Measurements from ENCODE around the gene PTPRE. TPM values are rescaled to one million over a fixed set of nuclear protein-coding genes. Genes with fewer than 3 reads are reported as not detected.

The PTPRE gene
- total RNA-seq, 1 experiment from 2014 or later: 0.70 TPM

- Histone ChIP-seq H3K27ac (ENCODE audit: insufficient read length, low read depth, low read length) (no peak overlapping the region), H3K18ac (ENCODE audit: insufficient read length, low read depth, low read length) (no peak overlapping the region), H3K79me1 (ENCODE audit: insufficient read depth, low read depth, low read length, poor library complexity, severe bottlenecking) (no peaks in the 10 kb centered on the region), H2BK15ac (ENCODE audit: low read depth, low read length) (no peak overlapping the region), H3K23me2 (ENCODE audit: insufficient read length, low read depth, low read length, poor library complexity, severe bottlenecking) (no peaks in the 10 kb centered on the region), H2BK120ac (ENCODE audit: low read depth, low read length, poor library complexity, severe bottlenecking) (no peak overlapping the region), H3T11ph (ENCODE audit: low read length) (no peak overlapping the region), H3K23ac (ENCODE audit: insufficient read length, low read depth, low read length) (no peak overlapping the region), H3K14ac (ENCODE audit: insufficient read depth, low read length) (no peak overlapping the region), H2BK20ac (ENCODE audit: low read depth, low read length, poor library complexity, severe bottlenecking) (no peak overlapping the region), H2BK5ac (ENCODE audit: insufficient read length, low read length) (no peak overlapping the region), H3K9me3 (ENCODE audit: control insufficient read depth, low read depth, low read length) (no peaks in the 10 kb centered on the region), H4K5ac (ENCODE audit: insufficient read length, low read depth, low read length) (no peak overlapping the region), H3K9ac (ENCODE audit: extremely low read depth, insufficient read length, low read length) (no peak overlapping the region), H3K79me2 (ENCODE audit: insufficient read depth, low read length) (no peaks in the 10 kb centered on the region; the same call in 1 of the 2 replicates), H4K91ac (ENCODE audit: insufficient read length, low read depth, low read length) (no peak overlapping the region), H2AK5ac (ENCODE audit: insufficient read length, low read length) (no peak overlapping the region), H3K4me2 (ENCODE audit: insufficient read depth, insufficient read length, low read length) (no peak overlapping the region), H3K56ac (ENCODE audit: insufficient read length, low read depth, low read length) (no peak overlapping the region), H2AFZ (ENCODE audit: low read length) (no peak overlapping the region), H4K8ac (replicated peaks; ENCODE audit: insufficient read length, low read depth, low read length) (no peak overlapping the region), H4K20me1 (ENCODE audit: control insufficient read depth, insufficient read depth, insufficient read length) (no peaks in the 10 kb centered on the region), H3K27me3 (ENCODE audit: insufficient read depth, low read length) (no peaks in the 10 kb centered on the region), H3K4ac (ENCODE audit: low read depth, low read length) (no peak overlapping the region), H2BK12ac (ENCODE audit: insufficient read length, low read depth, low read length) (no peak overlapping the region), H3K4me1 (ENCODE audit: insufficient read depth, low read length) (no peaks in the 10 kb centered on the region)
- Mint-ChIP-seq H3K4me3 (no peak overlapping the region), H3K27ac (no peak overlapping the region), H3K27me3 (ENCODE audit: low read depth) (peaks cover 2% of the 10 kb centered on the region), H3K9me3 (no peaks in the 10 kb centered on the region; a peak in 2 of 5 replicates), H3K4me1 (peaks cover 2 to 3% of the 10 kb centered on the region in 2 experiments; a peak in 1 of 4 replicates), H3K36me3 (ENCODE audit: insufficient read depth in 1 of 3, low read depth in 3 of 3) (no peaks in the 10 kb centered on the region)
- no peak for DNase-seq
- no peak for TF ChIP-seq CTCF (conservative IDR thresholded peaks at IDR 0.05)
- WGBS (ENCODE audit: extremely low coverage, insufficient read length, low lambda C conversion rate): no CpG with 5 or more reads among the region's 2 CpGs
These were observed 45.6 kb downstream of the PTPRE start for GRCh38 chr10:127952575-127952869.

Data from H9 (cell line).